ENCODE data around the gene FABP6. TPM values are rescaled to one million over a fixed set of nuclear protein-coding genes. Genes with fewer than 3 reads are reported as not detected.
"Not testable (repeated sequence)": the region's sequence is repeated elsewhere in the genome, so short reads cannot be mapped to it uniquely, and the experiment has no call there.

The FABP6 gene
- polyA plus RNA-seq, 1 donor, result not detected

- no peak for DNase-seq
Measured at GRCh38 chr5:160221082-160221481, 8.2 kb upstream of the FABP6 start.

- DNase-seq, result no peak
Measured at GRCh38 chr5:160227012-160227411, 2.3 kb upstream of the FABP6 start.

- DNase-seq, result no peak
Measured at GRCh38 chr5:160230686-160231527, 1.6 kb downstream of the FABP6 start.

DNA sequence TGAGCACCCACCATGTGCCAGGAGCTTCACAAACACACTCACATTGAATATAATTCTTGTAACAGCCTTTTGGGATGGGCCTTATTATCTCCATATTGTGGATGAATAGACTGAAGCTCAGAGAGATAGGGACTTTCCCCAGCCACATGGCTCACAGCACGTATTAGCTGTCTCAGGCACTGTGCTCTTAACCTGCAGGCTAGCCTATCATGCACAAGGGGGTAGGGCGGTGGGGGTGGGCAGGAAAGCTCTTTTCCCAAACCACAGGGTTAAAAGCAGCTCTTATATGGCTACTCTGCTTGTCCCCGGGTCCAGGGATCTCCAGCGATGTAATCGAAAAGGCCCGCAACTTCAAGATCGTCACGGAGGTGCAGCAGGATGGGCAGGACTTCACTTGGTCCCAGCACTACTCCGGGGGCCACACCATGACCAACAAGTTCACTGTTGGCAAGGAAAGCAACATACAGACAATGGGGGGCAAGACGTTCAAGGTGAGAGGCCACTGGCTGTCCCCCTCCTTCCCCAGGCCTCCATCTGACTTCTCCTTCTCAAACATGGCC is 2.6 kb downstream of the FABP6 start:
- no peak for DNase-seq

DNA sequence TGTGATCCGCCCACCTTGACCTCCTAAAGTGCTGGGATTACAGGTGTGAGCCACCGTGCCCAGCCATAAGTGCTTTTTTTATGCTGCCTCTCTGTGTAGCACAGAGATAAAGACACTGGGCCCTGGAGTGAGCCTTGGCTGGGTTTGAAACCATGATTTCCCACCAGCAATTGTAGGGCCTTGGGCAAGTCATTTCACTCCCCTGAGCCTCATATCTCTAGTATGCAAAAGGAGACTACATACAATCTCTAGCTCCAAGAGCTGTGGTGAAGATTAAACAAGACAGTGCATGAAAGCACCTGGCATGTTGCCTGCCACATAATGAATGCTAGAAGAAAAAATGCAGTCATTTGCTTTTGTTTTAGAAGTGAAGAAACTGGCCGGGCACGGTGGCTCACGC is 3.9 kb downstream of the FABP6 start:
- no peak for DNase-seq

DNA sequence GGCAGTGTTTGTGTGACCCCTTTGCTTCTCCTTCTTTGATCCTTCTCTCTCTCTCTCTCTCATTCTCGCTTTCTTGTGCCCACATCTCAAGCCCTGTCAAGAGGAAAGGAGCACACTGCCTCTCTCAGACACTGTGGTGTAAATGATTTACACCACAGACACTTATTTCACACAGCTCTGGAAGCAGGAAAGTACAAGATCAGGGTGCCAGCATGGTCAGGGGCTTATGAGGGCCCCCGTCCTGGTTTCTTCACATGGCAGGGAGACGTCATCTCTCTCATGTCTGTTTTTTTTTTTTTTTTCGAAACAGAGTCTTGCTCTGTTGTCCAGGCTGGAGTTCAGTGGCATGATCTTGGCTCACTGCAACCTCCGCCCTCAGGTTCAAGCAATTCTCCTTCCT is 6.4 kb downstream of the FABP6 start:
- DNase-seq, result no peak

GRCh38 chr5:160237571-160238093 is 8.3 kb downstream of the FABP6 start:
- no peak for DNase-seq

- DNase-seq, result no peak
Measured at GRCh38 chr5:160240350-160240749, 11.0 kb downstream of the FABP6 start.

- DNase-seq, result no peak
Measured at GRCh38 chr5:160242145-160242544, 12.8 kb downstream of the FABP6 start.

- DNase-seq, result no peak
Measured at GRCh38 chr5:160245506-160246086, 16.3 kb downstream of the FABP6 start.

- DNase-seq, result not testable (repeated sequence)
Measured at GRCh38 chr5:160249570-160249969, 20.3 kb downstream of the FABP6 start.

- no peak for DNase-seq
Measured at GRCh38 chr5:160250226-160250625, 20.9 kb downstream of the FABP6 start.

DNA sequence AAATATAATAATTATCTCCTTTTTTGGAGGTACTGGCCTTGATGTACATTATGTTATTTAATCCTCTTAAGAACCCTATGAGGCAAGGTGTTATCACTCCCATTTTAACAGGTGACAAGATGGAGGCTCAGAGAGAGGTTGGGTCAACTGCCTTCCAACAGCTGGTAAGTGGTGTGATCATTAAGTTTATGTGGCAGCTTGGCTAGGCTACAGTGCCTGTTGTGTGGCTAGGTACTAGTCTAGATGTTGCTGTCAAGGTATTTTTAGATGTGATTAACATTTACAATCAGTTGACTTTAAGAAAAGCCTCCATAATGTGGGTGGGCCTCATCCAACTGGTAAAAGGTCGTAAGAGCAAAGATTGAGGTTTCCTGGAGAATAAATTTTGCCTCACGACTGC is 21.5 kb downstream of the FABP6 start:
- DNase-seq, result no peak

GRCh38 chr5:160251406-160252155 is 22.3 kb downstream of the FABP6 start:
- DNase-seq, result no peak

DNA sequence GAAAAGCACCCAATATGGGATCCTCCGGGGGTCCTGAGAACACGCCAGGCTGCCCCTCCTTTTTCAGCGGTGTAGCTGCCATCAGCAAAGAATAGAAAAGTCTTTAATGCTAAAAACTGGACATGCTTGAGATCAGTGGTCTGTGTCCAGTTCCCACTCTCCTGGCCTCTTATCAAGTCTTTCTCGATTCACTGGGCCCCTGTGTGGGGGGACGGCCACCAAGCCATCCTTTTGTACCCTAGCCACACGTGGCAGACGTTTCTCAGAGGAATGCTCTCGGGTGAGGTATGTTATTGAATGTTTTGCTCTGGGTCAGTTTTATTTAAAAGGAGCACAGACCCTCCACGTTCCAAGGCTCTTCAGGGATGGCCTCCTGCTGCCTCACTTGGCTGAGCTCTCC is 23.6 kb downstream of the FABP6 start:
- no peak for DNase-seq

DNA sequence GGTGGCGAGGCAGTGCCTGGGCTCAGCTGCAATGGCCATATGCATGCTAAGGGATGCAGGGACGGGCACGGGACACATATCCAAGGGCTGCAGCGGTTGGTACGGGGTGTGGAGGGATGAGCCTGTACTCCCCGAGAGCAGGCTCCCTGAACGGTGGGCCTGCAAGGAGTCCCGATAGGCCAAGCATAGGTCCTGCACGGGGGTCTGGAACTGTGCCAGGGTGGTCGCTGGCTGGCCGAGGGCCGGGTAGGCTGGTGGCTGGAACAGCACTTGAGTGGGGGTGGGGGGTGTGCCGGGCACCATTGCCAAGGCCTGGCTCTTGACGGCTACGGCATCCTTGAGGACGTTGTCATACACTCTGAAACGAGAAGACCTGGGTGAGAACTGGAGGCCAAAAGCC is 24.1 kb downstream of the FABP6 start:
- DNase-seq, result no peak

DNA sequence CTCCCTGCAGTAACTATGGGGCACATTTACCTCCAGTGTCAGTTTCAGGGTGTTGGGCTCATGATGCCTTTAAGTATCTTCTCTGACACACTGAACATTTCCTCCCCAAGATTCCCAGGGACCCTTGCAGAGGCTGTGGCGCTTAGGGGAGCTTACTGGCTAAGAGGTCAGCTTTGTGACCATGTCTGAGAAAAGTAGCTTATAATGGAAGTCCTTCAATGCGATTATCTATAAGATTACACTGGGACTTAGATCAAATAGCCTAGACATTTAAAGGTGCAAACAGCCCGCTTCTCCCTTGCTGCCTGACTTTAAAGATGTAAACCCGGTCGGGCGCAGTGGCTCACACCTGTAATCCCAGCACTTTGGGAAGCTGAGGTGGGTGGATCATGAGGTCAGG is 25.4 kb downstream of the FABP6 start:
- DNase-seq, result no peak

- no peak for DNase-seq
Measured at GRCh38 chr5:160259341-160259740, 30.0 kb downstream of the FABP6 start.

- no peak for DNase-seq
Measured at GRCh38 chr5:160260006-160260775, 30.9 kb downstream of the FABP6 start.

DNA sequence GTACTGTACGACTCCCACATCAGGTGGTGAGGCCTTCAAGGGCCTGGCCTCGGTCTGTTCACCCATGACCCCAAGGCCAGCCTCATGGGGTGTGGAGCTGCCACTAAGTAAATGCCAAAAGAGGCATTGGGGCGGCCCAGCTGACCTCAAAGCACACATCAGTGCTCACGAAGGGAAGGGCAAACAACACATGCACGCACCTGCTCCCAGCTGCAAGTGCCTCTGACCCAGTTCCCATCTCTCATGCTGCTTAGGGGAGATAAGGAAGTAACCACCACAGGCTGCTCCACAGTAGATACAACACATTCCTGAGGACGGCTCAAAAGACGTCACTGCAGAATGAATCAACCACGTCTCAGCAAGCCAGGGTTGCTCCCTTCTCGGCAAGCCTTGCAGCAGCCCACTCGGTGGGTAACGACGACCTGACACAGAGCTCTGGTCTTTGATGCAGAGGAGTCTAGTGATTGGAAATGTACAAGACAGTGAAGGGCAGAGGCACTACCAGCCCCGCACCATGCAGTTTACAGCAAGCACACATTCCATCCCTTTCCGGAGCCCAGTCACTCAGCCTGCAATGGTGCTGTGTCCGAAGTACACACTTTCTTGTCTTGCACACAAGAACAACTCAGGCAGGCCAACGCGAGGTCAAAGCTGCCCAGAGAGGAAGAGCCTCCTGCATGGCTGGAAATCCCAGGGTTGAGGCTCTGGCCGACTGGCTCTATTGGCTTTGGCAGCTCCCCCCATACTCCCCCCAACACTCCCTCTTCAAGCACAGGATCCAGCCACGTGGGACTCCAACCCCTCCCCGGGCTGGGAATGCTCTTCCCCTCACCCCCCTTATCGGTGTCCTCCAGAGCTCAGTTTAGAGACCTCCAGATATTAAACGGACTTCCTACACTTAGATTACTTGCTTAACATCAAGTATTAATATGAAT is 31.8 kb downstream of the FABP6 start:
- no peak for DNase-seq

Measured in left kidney (tissue), 2 donors.